Smooth muscle cell of the umbilical artery (primary cell): Measurements from ENCODE around the gene BRD8. TPM values are rescaled to one million over a fixed set of nuclear protein-coding genes. Genes with fewer than 3 reads are reported as not detected.

Experiments used
- total RNA-seq: library from RNA; depleted of rRNA; stranded (reverse); fragments of >200 nt; gene quantifications from 2 replicates; pipeline ENCODE4 v1.2.3, GENCODE V29; 2014

BRD8 gene, protein sequence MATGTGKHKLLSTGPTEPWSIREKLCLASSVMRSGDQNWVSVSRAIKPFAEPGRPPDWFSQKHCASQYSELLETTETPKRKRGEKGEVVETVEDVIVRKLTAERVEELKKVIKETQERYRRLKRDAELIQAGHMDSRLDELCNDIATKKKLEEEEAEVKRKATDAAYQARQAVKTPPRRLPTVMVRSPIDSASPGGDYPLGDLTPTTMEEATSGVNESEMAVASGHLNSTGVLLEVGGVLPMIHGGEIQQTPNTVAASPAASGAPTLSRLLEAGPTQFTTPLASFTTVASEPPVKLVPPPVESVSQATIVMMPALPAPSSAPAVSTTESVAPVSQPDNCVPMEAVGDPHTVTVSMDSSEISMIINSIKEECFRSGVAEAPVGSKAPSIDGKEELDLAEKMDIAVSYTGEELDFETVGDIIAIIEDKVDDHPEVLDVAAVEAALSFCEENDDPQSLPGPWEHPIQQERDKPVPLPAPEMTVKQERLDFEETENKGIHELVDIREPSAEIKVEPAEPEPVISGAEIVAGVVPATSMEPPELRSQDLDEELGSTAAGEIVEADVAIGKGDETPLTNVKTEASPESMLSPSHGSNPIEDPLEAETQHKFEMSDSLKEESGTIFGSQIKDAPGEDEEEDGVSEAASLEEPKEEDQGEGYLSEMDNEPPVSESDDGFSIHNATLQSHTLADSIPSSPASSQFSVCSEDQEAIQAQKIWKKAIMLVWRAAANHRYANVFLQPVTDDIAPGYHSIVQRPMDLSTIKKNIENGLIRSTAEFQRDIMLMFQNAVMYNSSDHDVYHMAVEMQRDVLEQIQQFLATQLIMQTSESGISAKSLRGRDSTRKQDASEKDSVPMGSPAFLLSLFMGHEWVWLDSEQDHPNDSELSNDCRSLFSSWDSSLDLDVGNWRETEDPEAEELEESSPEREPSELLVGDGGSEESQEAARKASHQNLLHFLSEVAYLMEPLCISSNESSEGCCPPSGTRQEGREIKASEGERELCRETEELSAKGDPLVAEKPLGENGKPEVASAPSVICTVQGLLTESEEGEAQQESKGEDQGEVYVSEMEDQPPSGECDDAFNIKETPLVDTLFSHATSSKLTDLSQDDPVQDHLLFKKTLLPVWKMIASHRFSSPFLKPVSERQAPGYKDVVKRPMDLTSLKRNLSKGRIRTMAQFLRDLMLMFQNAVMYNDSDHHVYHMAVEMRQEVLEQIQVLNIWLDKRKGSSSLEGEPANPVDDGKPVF
- total RNA-seq, result 31.5 and 31.9 TPM in 2 replicates

DNA sequence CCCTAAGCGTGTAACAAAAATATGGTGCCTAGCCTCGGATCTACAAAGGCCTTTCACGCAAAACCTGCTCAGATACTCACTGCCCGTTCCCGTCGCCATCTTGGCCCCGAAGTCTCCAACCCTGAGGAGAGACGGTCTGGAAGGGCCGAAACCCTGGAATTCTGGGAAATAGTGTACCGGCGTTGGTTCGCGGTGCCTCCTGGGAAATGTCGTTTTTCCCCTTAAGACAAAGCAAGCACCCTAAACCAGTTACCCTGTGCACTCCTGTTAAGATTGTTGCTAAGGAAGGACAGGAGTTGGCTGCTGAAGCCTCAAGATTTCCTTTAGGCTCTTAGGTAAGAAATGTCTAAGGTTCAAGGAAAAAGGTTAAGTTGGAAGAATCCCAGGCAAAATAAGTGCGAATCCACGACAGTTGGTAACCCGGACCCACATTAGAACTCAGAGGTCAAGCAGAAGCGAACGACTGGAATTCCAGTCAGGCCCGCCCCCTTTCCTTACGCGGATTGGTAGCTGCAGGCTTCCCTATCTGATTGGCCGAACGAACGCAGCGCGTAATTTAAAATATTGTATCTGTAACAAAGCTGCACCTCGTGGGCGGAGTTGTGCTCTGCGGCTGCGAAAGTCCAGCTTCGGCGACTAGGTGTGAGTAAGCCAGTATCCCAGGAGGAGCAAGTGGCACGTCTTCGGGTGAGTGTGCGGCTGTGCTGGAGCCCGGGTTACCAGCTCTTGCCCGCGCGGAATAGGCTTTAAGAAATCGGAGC, at the start of gene BRD8, which contains the start of gene KIF20A:
Gene BRD8, minus strand, starts transcription at position 115 of the 761 bp plus-strand sequence. Its CDS starts 16 bp downstream, at position 99.
Gene KIF20A, plus strand, starts transcription at position 597 of the 761 bp plus-strand sequence. CDS start 569 bp downstream, outside the sequence.

DNA sequence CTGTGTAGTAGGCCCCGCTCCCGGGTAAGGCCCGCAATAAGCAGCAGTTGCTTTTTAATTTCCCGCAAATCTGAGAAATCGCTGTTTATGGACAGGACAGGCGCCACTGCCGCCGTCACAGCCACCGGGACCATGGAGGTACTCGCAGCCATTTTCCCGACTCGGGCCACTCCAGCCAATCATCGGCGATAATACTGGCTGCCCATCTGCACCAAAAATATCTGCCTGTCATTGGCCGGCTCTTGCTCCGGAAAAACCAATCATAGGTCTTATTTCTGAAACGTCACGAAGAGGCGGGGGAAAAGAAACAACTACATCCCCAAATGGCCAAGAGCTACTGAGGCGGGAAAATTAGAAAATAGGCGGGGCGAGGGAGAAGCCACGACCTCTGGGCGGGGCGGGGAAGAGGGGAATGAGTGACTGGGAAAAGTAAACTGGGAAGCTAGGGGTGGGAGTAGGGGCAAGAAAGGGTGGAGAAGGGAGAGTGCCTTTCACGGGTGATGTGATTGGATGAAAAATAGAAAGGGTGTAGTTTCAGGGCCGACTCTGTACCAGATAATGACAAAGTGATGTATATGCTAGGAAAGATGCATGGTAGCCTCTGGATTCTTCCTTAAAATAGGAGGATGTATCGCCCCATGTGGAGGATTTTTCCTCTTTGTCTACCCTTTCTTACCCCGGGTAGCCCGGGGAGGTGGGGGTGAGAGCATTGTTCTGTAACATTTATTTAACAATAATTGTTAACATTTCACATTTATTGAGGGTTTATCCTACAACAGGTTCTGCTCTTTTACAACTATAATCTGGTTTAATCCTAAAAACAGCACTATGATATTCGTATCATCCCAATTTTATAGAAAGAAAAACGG, 35.0 kb upstream of the BRD8 start, which contains the start of gene CDC23:
Gene CDC23, minus strand, starts transcription at position 163 of the 869 bp plus-strand sequence. Its CDS starts 11 bp downstream, at position 152.

DNA sequence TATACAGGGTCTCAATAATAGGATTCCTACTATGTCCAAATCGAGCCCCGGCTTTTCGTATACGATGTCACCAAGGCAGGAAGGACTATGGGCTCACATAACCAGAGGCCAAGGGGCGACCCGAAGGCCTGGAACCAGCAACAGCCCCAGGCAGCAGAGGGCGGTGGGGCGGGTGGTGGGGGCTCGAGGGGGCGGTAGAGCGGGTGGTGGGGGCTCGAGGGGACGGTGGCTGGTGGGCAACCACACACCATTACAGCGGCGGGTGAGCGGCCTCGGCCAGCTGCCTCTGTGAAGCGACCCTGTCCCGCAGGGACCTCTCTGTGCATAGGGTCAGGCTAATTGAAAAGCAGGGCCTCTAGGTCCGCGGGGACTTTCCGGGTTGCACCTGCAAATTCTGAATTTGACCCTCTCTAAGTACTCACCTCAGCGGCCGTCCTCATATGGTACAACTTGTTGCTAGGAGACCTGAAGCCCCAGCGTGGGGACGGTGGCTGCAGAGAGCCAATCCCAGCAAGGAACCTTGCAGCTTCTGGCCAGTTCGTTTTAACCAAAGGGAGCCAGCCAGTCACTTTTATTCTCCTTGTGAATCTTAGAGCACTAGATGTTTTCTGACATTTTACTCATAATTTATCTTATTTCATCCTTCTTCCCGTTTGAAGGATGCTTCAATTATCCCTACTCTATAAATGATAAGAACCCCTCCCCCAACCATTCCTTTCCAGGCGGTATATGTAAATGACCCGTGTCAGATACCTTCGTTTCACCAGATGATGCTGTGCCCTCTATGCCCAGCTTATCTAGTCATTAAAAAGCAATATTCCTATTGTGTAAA, 39.3 kb downstream of the BRD8 start, which contains the start of gene NME5:
Gene NME5, minus strand, starts transcription at position 480 of the 832 bp plus-strand sequence. CDS start 648 bp downstream, outside the sequence.

Other genes starting within 250 kb of the BRD8 start
- 19.9 and 22.1 TPM in 2 replicates for gene FAM13B, start 145.6 kb downstream of the BRD8 start, total RNA-seq
- gene WNT8A, start 94.6 kb downstream of the BRD8 start, total RNA-seq, result not detected in 2 replicates
- 2.0 and 2.4 TPM in 2 replicates for gene NME5, start 39.2 kb downstream of the BRD8 start, total RNA-seq
- gene KIF20A, start 482 bp upstream of the BRD8 start, total RNA-seq, result 3.9 and 27.8 TPM in 2 replicates
- gene CDC23, start 34.7 kb upstream of the BRD8 start, total RNA-seq, result 24.6 and 26.9 TPM in 2 replicates
- gene GFRA3, start 96.0 kb upstream of the BRD8 start, total RNA-seq, result not detected in 2 replicates
- gene CDC25C, start 153.2 kb upstream of the BRD8 start, total RNA-seq, result 0.30 and 2.4 TPM in 2 replicates
- gene FAM53C, start 159.6 kb upstream of the BRD8 start, total RNA-seq, result 20.2 and 24.6 TPM in 2 replicates
- gene KDM3B, start 174.1 kb upstream of the BRD8 start, total RNA-seq, result 33.0 and 48.6 TPM in 2 replicates